OCI-LY7 (cell line): Measurements from ENCODE around the gene RBBP8. TPM values are rescaled to one million over a fixed set of nuclear protein-coding genes. Genes with fewer than 3 reads are reported as not detected.

Experiments
- BruUV-seq: library from RNA; stranded (reverse); fragments of 400-500 nt; replicated peaks from 2 replicates; lab custom pipeline; 2021; lab: Mats Ljungman, UMichigan
- CTCF ChIA-PET: fragments of 300-600 bp; sonication (Branson Sonifier 250); formaldehyde crosslinking; loops from one replicate; lab custom pipeline; 2022; ENCODE audit warnings: antibody characterized with exemption; ENCODE audit not compliant: unreplicated experiment; lab: Charles Lee
- POLR2A ChIA-PET: fragments of 300-600 bp; sonication (Branson Sonifier 250); formaldehyde crosslinking; loops from one replicate; lab custom pipeline; 2022; ENCODE audit warnings: antibody characterized with exemption; lab: Charles Lee
- DNase-seq: peaks from one replicate; pipeline ENCODE4 v3.0.0-alpha.2; 2015; ENCODE audit warnings: low spot score
- H2AFZ ChIP-seq: fragments of 200-600 bp; sonication (generic), shearing (Covaris generic); 2 replicates; pipeline ENCODE4 v1.6.1; 2014; ENCODE audit warnings: mild to moderate bottlenecking, antibody characterized with exemption, low read length, moderate library complexity
- H3K27ac ChIP-seq: fragments of 200-600 bp; sonication (generic); 2 replicates; pipeline ENCODE4 v1.5.1; 2014; ENCODE audit warnings: mixed run types, low read depth, mild to moderate bottlenecking, moderate library complexity, low read length, inconsistent platforms; ENCODE audit not compliant: poor library complexity, severe bottlenecking
- H3K36me3 ChIP-seq: fragments of 200-600 bp; sonication (generic); 2 replicates; pipeline ENCODE4 v1.6.1; 2014; ENCODE audit warnings: mild to moderate bottlenecking, antibody characterized with exemption, low read length, moderate library complexity, mixed read lengths; ENCODE audit not compliant: insufficient read depth
- H3K4me1 ChIP-seq: fragments of 200-600 bp; sonication (generic); 2 replicates; pipeline ENCODE4 v1.5.1; 2014; ENCODE audit warnings: mild to moderate bottlenecking, low read length; ENCODE audit not compliant: insufficient read depth, poor library complexity, severe bottlenecking
- H3K4me2 ChIP-seq: fragments of 200-600 bp; sonication (generic); 2 replicates; pipeline ENCODE4 v1.6.1; 2014; ENCODE audit warnings: mild to moderate bottlenecking, low read length
- H3K4me3 ChIP-seq: fragments of 200-600 bp; sonication (generic); 2 replicates; pipeline ENCODE4 v1.5.1; 2014; ENCODE audit warnings: mild to moderate bottlenecking, low read depth, low read length; ENCODE audit not compliant: poor library complexity, severe bottlenecking
- H3K79me2 ChIP-seq: fragments of 200-600 bp; sonication (generic); 2 replicates; pipeline ENCODE4 v1.6.1; 2016; ENCODE audit warnings: low read depth, mild to moderate bottlenecking, low read length, moderate library complexity, mixed read lengths; ENCODE audit not compliant: insufficient read depth
- H3K9me2 ChIP-seq: fragments of 200-600 bp; sonication (generic); 2 replicates; pipeline ENCODE4 v1.6.1; 2016; ENCODE audit warnings: mild to moderate bottlenecking, low read length, mixed read lengths; ENCODE audit not compliant: insufficient read depth
- H3K9me3 ChIP-seq: fragments of 200-600 bp; sonication (generic); 2 replicates; pipeline ENCODE4 v1.6.1; 2014; ENCODE audit warnings: mild to moderate bottlenecking, mixed run types, low read length, mixed read lengths
- H4K20me1 ChIP-seq: fragments of 200-600 bp; sonication (generic); 2 replicates; pipeline ENCODE4 v1.6.1; 2014; ENCODE audit warnings: mild to moderate bottlenecking, antibody characterized with exemption, low read length, moderate library complexity, mixed read lengths; ENCODE audit not compliant: insufficient read depth
- EZH2phosphoT487 ChIP-seq: fragments of 200-600 bp; sonication (generic); IDR thresholded peaks from 2 replicates; pipeline ENCODE4 v1.6.1; 2018; ENCODE audit warnings: low read depth, borderline replicate concordance, mild to moderate bottlenecking, mixed run types, antibody characterized with exemption, low read length, moderate library complexity, mixed read lengths
- intact Hi-C: fragments of 100-400 bp; cut with micrococcal nuclease; formaldehyde crosslinking; loops from one replicate; pipeline ENCODE4 v1.10.0; 2022; ENCODE audit not compliant: unreplicated experiment
- total RNA-seq, 2 experiments: library from RNA; depleted of rRNA in 1 of 2; stranded (reverse); fragments of >200 nt in 1 of 2; shearing (Covaris generic) in 1 of 2; gene quantifications; 2 replicates each; pipeline ENCODE4 v1.2.3, GENCODE V29; 2014 to 2022
- TF ChIP-seq, protein P1 (sequence below): fragments of 200-600 bp; sonication (generic); conservative IDR thresholded peaks from 2 replicates; pipeline ENCODE4 v1.5.1; 2014; ENCODE audit warnings: mild to moderate bottlenecking, antibody characterized with exemption, low read length, moderate library complexity, mixed read lengths

Gene RBBP8
- total RNA-seq, 2 experiments from 2014 or later: 51.0 to 86.0 TPM

DNA sequence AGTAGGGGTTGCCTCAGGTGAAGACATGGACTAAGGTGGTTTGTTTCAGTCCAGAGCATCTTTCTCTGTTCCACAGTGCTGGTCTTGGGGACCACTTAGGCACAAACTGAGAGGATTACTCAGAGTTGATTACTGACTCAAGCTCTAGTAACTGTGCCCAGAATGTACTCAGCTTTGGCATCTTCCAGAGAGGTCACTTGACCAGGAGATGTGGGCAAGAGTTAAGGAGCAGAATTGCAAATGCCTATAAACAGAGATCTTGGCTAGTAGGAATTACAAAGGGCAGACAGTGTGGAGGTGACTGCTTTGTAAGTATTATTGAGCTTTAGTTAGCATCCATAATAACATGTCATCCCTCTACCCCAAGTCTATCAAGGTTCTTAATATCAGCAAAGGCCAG is 109.0 kb downstream of the RBBP8 start:
- H4K20me1 ChIP-seq: no peaks in the 10 kb centered on the region
- CTCF ChIA-PET: no interaction called here
- no peaks in the 10 kb centered on the region for H3K79me2 ChIP-seq
- peaks cover 4% of the 10 kb centered on the region; the same call in 1 of the 2 replicates for H3K9me3 ChIP-seq
- no peak overlapping the region for H2AFZ ChIP-seq
- intact Hi-C loops: no loop called here
- no peak overlapping the region for H3K4me2 ChIP-seq
- H3K27ac ChIP-seq: no peak overlapping the region
- TF ChIP-seq, protein P1, sequence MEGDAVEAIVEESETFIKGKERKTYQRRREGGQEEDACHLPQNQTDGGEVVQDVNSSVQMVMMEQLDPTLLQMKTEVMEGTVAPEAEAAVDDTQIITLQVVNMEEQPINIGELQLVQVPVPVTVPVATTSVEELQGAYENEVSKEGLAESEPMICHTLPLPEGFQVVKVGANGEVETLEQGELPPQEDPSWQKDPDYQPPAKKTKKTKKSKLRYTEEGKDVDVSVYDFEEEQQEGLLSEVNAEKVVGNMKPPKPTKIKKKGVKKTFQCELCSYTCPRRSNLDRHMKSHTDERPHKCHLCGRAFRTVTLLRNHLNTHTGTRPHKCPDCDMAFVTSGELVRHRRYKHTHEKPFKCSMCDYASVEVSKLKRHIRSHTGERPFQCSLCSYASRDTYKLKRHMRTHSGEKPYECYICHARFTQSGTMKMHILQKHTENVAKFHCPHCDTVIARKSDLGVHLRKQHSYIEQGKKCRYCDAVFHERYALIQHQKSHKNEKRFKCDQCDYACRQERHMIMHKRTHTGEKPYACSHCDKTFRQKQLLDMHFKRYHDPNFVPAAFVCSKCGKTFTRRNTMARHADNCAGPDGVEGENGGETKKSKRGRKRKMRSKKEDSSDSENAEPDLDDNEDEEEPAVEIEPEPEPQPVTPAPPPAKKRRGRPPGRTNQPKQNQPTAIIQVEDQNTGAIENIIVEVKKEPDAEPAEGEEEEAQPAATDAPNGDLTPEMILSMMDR: no peak
- no peak for TF ChIP-seq EZH2phosphoT487
- POLR2A ChIA-PET: interaction anchor here (0.6 kb wide), 1 partner anchor 25 kb away, joined by 3 read pairs; no protein-coding TSS in a partner anchor
- DNase-seq: no peak
- H3K36me3 ChIP-seq: no peaks in the 10 kb centered on the region
- no TSS peak for BruUV-seq
- no peaks in the 10 kb centered on the region for H3K9me2 ChIP-seq
- no peak overlapping the region for H3K4me3 ChIP-seq
- H3K4me1 ChIP-seq: no peaks in the 10 kb centered on the region

DNA sequence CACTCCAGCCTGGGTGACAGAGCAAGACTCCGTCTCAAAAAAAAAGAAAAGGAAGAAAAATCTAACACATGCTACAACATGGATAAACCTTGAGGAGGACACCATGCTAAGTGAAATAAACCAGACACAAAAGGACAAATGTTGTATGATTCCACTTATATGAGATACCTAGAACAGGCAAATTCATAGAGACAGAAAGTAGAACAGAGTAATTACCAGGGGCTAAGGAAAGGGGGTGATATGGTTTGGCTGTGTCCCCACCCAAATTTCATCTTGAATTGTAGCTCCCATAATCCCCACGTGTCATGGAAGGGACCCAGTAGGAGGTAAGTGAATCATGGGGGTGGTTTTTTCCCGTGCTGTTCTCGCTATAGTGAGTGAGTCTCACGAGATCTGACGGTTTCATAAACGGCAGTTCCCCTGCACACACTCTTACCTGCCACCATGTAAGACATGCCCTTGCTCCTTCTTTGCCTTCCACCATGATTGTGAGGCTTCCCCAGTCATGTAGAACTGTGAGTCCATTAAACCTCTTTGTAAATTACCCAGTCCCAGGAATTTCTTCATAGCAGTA is 110.8 kb downstream of the RBBP8 start:
- BruUV-seq: no TSS peak
- Histone ChIP-seq H4K20me1 (no peaks in the 10 kb centered on the region), H3K27ac (no peak overlapping the region), H3K9me2 (no peaks in the 10 kb centered on the region), H3K4me1 (no peaks in the 10 kb centered on the region), H3K36me3 (no peaks in the 10 kb centered on the region), H2AFZ (no peak overlapping the region), H3K4me2 (no peak overlapping the region), H3K79me2 (no peaks in the 10 kb centered on the region), H3K4me3 (no peak overlapping the region), H3K9me3 (peaks cover 4% of the 10 kb centered on the region; the same call in 1 of the 2 replicates)
- DNase-seq: no peak
- ChIA-PET CTCF (no interaction called here), POLR2A (no interaction called here)
- no peak for TF ChIP-seq EZH2phosphoT487
- TF ChIP-seq, protein P1: no peak
- intact Hi-C loops: no loop called here

DNA sequence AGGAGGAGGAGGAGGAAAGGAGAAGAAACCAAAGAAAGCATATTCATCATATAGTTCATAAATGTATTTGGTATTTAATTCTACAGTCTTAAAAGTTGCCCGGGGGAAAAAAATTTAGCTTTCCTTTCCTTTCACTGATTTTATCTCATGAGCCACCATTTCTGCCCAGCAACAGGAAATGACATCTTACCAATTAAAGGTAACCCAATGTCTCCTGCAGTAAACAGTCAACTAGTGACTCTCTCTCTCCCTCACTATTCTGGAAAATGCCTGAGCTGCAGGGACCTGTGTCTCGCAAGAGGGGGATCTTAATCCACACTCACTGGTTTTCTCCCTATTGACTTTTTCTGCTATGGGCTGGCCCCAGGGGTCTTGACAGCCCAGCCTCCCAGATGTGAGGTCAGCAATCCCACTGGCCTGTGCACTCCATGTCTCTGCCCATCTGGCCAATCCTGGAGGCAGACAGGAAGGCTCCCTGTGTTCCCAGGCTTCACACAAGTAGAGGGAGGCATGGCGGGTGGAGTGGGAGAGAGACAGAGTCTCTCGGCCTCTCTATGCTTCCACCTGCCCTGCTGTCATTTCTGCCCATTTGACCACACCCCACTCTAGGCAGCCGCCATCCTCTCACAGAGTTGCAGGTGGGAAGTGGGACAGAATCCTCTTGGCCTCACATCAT is 116.7 kb downstream of the RBBP8 start:
- no peak overlapping the region for H3K4me3 ChIP-seq
- no peaks in the 10 kb centered on the region for H3K36me3 ChIP-seq
- ChIA-PET CTCF (no interaction called here), POLR2A (no interaction called here)
- no peaks in the 10 kb centered on the region for H3K4me1 ChIP-seq
- no peaks in the 10 kb centered on the region for H3K9me2 ChIP-seq
- no peaks in the 10 kb centered on the region for H4K20me1 ChIP-seq
- TF ChIP-seq, protein P1: no peak
- TF ChIP-seq EZH2phosphoT487: no peak
- no peak overlapping the region for H3K4me2 ChIP-seq
- no peaks in the 10 kb centered on the region for H3K79me2 ChIP-seq
- no TSS peak for BruUV-seq
- intact Hi-C loops: no loop called here
- DNase-seq: no peak
- no peaks in the 10 kb centered on the region for H3K9me3 ChIP-seq
- no peak overlapping the region for H3K27ac ChIP-seq
- H2AFZ ChIP-seq: no peak overlapping the region
